GM21423 (cell line): Measurements from ENCODE around the gene PLCG2.
"Not testable (repeated sequence)": the region's sequence is repeated elsewhere in the genome, so short reads cannot be mapped to it uniquely, and the experiment has no call there.

ENCODE experiments used
- ATAC-seq: cut with Tn5 transposase; IDR thresholded peaks from one replicate; pipeline ENCODE4 v1.9.1; 2021; ENCODE audit warnings: mild to moderate bottlenecking, moderate library complexity; ENCODE audit not compliant: unreplicated experiment

The PLCG2 gene

DNA sequence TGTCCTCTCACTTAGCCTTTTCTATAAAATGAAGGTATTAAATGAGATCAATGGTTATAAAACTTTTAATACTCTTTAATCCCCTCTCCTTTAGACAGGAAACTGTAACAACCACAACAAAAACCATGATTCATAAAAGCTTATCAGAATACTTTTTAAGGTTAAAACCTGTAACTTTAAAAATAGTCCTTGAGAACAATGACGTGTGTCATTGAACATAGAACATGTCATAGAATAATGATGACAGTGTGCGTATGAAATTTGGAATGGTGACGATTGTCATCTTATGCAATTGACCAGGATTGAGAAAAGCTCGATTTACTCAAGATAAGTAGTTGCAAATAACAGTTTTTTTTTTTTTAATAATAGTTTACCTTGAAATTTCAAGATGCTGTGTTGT, 94.1 kb downstream of the PLCG2 start:
- ATAC-seq = no peak

DNA sequence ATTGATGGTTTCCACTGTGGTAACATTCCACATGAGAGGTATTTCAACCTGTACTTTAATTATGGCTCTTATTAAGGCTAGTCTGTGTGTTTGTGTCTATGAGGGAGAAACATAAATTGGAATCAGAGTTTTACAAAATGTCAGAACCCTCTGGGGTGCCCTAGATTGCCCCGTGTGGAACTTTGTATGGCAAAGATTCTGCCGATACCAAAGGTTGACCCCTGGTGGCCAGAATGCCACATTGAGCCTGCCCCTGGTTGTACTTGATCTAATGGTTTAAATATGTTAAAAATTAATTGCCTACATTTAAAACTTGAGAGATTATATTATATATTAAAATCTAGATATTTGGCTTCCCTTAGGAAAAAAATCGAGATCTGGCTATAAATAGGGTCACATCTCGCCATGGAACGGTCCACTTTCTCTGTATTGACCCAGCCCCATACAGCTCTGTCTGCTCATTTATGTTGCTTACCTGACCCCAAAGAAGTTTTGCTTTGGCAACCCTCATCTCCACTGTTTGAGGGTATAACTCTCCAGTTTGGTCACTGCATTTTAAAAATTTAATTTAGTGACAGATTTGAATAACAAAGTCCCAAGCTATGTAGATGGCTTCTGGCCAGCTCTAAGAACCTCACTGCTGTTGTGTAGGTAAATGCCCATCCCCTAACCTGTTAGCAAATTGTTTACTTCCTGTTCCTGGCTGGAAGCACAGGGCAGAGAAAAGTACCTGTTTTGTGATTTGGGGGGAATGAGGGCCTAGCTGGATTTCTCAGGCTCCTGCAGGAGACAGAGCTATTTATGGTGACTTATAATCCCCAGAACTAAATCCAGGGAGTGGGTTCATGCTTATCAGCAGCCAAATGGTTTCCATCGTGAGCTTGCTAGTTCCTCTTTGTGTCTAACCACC, 95.0 kb downstream of the PLCG2 start:
- peak; percentile 73 for ATAC-seq

DNA sequence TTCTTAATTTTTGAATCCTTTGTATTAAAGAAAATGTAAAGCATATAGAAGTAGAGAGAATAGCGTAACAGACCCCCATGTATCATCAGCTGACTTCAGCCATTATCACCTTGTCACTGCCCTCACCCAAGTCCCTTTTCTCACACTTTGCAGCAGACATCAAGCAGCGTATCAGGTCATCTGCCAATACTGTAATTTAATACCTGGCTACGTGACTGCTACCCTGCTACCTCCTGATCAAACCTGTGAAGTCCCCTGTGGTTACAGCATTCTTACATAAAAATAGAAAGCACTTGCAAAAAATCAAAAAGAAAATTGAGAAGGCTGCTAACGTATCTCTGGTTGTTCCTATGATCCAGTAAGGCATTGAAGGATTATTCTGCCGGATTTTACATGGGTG, 96.4 kb downstream of the PLCG2 start:
- no peak for ATAC-seq

GRCh38 chr16:81876273-81876900, 97.3 kb downstream of the PLCG2 start:
- no peak for ATAC-seq

- not testable (repeated sequence) for ATAC-seq
Observed at GRCh38 chr16:81877490-81877889, 98.4 kb downstream of the PLCG2 start.

DNA sequence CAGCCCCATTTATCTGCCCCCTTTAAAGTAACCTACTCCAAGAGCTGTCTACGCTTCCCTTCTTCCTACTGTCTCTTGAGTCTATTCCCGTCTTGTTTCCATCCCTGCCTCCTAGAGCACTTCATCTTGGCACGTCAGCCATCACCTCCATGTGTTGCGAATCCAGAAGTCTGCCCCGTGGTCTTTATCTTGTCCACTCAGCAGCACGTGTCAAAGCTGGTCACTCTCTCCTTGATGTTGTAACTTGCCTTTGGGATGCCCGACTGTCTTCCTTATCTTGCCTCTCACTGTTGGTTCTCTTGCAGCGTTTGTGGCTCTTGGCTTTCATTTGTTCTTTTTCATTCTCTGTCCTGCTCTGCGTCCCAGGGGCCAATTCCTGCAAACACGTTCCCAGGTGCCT, 99.4 kb downstream of the PLCG2 start:
- no peak for ATAC-seq

- no peak for ATAC-seq
Observed at GRCh38 chr16:81879625-81880024, 100.5 kb downstream of the PLCG2 start.

DNA sequence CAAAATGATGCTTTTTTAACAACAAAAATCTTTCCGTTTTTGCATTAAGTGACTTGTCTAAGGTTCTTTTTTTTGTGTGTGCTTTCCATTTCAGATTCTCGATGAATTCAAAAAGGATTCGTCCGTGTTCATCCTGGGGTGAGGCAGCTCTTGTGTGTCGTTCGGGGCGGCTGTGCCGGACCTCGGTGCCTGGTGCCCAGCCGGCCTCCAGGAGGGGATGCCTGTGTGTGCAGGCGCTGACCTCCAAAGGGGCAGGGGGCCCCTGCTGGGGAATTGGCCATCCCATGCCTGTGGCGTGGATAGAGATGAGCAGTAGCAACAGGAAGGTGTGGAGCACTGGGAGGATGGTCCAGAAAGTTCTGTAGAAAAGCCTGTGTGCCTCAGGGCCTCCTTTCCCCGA, 101.7 kb downstream of the PLCG2 start:
- no peak for ATAC-seq

GRCh38 chr16:81881228-81881627, 102.1 kb downstream of the PLCG2 start:
- no peak for ATAC-seq

GRCh38 chr16:81882559-81882958, 103.5 kb downstream of the PLCG2 start:
- no peak for ATAC-seq

DNA sequence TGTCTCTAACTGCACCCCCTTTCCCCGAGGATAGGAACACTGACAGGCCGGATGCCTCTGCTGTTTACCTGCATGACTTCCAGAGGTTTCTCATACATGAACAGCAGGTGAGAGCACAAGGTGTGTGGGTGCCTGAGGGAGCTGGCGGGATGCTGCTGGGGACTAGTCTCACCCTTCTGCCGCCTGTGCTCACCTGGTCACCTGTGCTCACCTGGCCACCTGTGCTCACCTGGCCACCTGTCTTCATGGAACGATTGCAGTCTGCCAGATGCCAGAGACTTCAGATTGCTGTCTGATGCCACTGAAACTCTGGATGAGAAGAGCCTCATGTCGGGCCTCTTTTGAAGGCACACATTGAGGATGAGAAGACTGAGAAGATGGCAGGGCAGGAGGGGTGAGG, 104.1 kb downstream of the PLCG2 start:
- no peak for ATAC-seq

GRCh38 chr16:81885976-81886586, 107.0 kb downstream of the PLCG2 start:
- peak; percentile 52 for ATAC-seq

- no peak for ATAC-seq
Observed at GRCh38 chr16:81888520-81889394, 109.7 kb downstream of the PLCG2 start.

- no peak for ATAC-seq
Observed at GRCh38 chr16:81891736-81892364, 112.8 kb downstream of the PLCG2 start.

DNA sequence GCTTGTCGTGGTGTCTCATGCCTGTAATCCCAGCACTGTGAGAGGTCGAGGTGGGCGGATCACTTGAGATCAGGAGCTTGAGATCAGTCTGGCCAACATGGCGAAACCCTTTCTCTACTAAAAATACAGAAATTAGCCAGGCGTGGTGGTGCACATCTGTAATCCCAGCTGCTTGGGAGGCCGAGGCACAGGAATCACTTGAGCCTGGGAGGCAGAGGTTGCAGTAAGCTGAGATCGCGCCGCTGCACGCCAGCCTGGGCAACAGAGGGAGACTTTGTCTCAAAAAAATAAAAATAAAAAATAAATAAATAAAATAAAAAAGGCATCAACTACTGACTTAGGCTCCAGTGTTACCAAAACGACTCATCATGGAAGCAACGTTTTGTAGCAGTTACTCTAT, 115.5 kb downstream of the PLCG2 start:
- ATAC-seq = no peak

DNA sequence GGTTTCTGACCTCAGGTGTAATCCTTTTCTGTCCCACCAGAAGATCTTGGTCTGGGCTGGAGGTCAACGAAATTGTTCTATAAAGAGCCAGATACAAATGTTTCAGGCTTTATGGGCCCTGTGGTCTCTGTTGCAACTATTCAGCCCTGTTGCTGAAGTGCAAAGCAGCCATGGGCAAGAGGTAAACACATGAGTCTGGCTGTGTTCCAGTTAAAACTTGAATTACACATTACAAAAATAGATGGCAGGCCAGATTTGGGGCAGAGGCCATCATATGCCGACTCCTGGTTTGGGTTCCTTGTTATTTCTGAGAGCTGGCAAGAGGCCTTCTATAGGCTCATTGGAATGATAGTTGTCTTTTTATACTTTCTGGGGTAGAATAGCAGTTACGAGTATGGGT, 117.8 kb downstream of the PLCG2 start:
- no peak for ATAC-seq

DNA sequence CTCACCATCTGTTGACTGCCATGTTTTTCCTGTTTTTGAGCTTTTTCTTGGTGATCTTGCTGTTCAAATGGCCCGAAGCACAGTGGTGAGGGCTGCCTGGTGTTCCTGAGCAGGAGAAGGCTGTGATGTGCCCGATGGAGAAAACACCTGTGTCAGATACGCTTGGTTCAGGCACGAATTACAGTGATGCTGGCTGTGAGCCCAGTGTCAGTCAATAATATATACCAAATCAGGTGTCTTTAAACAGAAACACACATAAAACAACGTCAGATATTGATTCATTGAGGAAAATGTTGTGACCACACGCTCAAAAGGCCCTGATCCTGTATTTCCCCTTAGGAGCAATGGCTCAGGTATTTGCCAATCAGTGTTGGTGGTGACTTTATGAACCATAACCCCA, 120.5 kb downstream of the PLCG2 start:
- no peak for ATAC-seq

GRCh38 chr16:81900014-81900413, 120.9 kb downstream of the PLCG2 start:
- no peak for ATAC-seq

GRCh38 chr16:81900456-81900855, 121.4 kb downstream of the PLCG2 start:
- no peak for ATAC-seq

DNA sequence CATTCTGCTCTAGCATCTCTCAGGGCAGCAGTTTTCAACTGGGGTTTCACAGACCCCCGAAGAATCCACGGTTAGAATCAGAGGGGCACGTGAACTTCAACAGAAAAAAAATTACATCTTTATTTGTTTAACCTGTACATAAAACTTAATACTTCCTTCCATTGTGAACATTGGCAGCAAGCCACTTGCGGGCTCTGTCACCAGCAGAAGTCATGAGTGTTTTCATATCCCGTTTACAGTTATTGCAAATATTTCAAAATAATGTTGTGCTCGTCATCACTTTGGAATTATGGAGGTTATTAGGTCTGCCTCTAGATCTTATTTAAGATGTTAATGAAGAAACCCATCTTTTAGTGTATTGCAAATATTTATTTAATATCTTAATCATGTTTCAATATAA, 122.4 kb downstream of the PLCG2 start:
- no peak for ATAC-seq

DNA sequence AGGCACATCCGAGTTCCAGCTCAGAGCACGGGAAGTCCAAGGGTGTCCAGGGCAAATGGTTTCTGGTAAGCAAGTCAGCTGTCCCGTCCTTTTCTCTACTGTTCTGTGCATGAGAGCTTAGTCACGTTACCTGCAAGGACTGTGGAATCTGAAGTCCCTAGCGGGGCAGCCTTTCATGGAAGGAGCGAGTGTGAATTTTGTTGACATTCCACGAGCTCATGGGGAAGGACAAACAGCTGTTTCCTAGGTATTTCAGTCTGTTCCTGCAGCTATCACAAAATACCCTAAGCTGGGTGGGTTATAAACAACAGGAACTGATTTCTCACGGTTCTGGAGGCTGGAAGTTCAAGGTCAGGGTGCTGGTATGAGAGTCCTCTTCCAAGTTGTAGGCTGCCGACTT, 122.9 kb downstream of the PLCG2 start:
- ATAC-seq = no peak
